Large intestine (tissue), 3 donors: Measurements from ENCODE around the gene RBM17. TPM values are rescaled to one million over a fixed set of nuclear protein-coding genes. Genes with fewer than 3 reads are reported as not detected.

ENCODE experiments used
- DNase-seq, 2 donors: peaks; one replicate each; pipeline versions ENCODE4 v3.0.0 to v3.0.0-alpha.2; 2013
- H3K27ac ChIP-seq: one replicate; pipeline ENCODE4 v1.5.1; 2013; ENCODE audit warnings: low read length
- H3K27me3 ChIP-seq: 2 replicates; pipeline ENCODE4 v1.6.1; 2013; ENCODE audit warnings: low read length; ENCODE audit not compliant: control insufficient read depth, insufficient read depth
- H3K36me3 ChIP-seq: 2 replicates; pipeline ENCODE4 v1.6.1; 2013; ENCODE audit warnings: low read length; ENCODE audit not compliant: control insufficient read depth, insufficient read depth
- H3K4me1 ChIP-seq: one replicate; pipeline ENCODE4 v1.6.1; 2013; ENCODE audit warnings: low read length; ENCODE audit not compliant: control insufficient read depth, insufficient read depth
- H3K4me3 ChIP-seq: one replicate; pipeline ENCODE4 v1.5.1; 2013; ENCODE audit warnings: low read length
- H3K9me3 ChIP-seq: one replicate; pipeline ENCODE4 v1.6.1; 2013; ENCODE audit warnings: mild to moderate bottlenecking, low read depth, low read length, moderate library complexity; ENCODE audit not compliant: control insufficient read depth
- WGBS: methylation state at CpG from one replicate; pipeline ENCODE4 v1.1.5; 2013; ENCODE audit warnings: low lambda C conversion rate; ENCODE audit not compliant: insufficient coverage; 5-methylcytosine and 5-hydroxymethylcytosine counted together
- polyA plus RNA-seq: library from polyadenylated mRNA; unstranded; fragments of 120-200 nt; gene quantifications from one replicate; pipeline ENCODE4 v1.2.1, GENCODE V29; 2013

RBM17 gene
- polyA plus RNA-seq, 1 donor, result 125 TPM

DNA sequence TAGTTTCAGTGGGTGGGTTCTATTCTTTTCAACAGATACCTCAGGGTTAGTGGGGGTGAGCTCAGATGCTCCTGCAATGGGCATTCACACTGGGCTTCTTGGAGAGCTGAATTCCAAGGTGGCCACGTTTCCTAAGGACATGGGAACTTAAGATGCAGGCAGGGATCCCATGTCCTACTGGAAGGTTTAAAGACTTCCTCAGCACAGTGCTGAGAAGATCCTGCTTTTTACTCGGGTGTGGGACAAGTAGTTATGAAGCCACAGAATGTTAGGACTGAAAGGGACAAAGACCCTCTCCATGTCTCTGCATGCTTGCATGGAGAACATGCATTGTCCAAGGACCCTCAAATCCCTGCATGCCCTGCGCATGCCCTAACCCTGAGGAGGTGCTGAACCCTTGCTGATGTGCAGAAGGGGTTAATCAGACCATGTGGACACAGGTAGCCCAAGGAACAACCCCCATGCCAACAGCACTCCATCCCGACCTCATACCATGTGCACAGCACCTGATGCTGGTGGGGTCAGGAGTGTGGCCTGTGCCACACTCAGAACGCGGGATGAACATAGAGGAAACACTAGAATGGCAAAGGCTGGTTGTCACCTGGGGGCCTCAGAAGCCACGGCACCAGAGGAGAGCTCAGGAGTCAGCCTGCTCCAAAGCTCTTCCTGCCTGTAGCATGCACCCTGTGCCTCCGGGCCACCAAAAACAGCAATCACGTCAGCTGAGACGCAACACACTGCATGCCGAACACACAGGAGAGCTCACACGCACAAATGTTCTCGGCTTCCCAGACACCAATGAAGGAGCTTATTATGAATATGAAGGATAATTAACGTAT lies 41.8 kb upstream of the RBM17 start:
- H3K9me3 ChIP-seq, result no peaks in the 10 kb centered on the region
- no peak for DNase-seq
- peaks cover 3% of the 10 kb centered on the region for H3K4me1 ChIP-seq
- no peaks in the 10 kb centered on the region for H3K36me3 ChIP-seq
- no peak overlapping the region for H3K4me3 ChIP-seq
- 80% methylated on average over 1 of the region's 14 CpGs for WGBS
- peaks cover 13% of the 10 kb centered on the region for H3K27me3 ChIP-seq
- no peak overlapping the region for H3K27ac ChIP-seq

DNA sequence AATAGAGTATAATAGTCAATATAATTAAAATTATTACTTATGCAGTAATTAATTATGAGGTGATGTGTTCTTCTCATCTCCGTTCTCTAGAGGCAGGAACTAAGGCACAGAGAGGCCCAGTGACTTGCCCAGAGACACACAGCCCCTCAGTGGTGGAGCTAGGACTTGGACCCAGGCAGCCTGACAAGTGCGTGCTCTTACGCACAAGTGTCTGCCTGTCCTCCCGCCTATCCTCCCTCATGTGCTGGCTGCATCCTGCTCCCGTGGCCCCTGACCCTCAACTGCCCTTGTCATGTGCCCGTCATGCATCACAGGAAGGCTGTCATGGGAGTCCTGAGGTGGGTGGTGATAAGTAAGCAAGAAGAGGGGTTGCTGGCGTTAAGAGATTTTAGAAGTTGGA lies 41.0 kb upstream of the RBM17 start:
- no peaks in the 10 kb centered on the region for H3K36me3 ChIP-seq
- no peak for DNase-seq
- H3K27ac ChIP-seq, result no peak overlapping the region
- H3K4me1 ChIP-seq, result peaks cover 3% of the 10 kb centered on the region
- no peaks in the 10 kb centered on the region for H3K9me3 ChIP-seq
- no CpG with 5 or more reads among the region's 7 CpGs for WGBS
- H3K4me3 ChIP-seq, result no peak overlapping the region
- peaks cover 13% of the 10 kb centered on the region for H3K27me3 ChIP-seq

DNA sequence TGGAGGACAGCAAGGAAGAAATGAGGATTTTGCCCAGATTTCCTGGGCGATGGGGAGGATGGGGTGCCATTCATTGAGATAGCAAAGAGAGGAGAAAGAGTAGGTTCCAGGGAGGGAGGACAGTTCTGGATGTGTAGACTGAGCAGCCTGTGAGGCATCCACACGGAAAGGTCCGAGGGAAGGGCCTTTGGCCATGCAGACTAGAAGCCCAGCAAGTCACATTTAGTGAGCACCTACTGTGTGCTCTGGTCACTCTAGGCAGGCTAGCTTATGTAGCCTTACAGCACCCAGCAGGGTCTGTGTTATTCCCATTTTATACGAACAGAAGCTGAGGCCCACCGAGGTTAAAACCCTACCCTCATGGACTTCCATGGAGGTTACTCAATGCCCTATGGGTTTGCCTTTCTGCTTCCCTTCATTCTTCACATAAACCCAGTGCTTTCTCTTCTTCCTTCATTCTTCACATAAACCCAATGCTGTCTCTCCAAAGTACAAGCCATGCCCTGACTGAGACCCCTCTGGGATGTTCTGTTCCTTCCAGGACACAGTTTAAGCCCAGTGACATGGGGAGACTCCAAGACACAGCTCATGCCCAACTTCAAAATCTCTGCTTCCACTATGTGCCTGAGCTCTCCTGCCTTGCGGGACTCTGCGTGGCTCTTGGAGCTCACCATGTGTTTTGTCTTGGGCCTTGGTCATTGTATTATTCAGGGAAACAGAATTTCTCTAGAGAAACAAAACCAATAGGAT lies 40.4 kb upstream of the RBM17 start:
- DNase-seq, result no peak
- Histone ChIP-seq H3K9me3 (no peaks in the 10 kb centered on the region), H3K27me3 (peaks cover 13% of the 10 kb centered on the region), H3K4me3 (no peak overlapping the region), H3K27ac (no peak overlapping the region), H3K4me1 (peaks cover 3% of the 10 kb centered on the region), H3K36me3 (no peaks in the 10 kb centered on the region)
- 88% methylated on average over 1 of the region's 7 CpGs for WGBS

DNA sequence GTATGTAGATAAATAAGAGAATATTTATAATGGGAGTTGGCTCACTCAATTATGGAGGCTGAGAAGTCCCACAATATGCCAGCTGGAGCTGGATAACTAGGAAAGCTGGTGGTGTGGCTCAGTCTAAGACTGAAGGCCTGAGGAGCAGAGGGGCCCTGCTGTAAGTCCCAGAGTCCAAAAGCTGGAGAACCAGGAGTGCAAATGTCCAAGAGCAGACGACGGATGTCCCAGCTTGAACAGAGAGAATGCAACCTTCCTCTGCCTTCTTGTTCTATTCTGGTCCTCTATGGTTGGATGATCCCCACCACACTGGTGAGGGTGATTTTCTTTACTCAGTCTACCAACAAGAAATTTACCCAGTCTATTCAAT lies 39.8 kb upstream of the RBM17 start:
- H3K27ac ChIP-seq, result no peak overlapping the region
- peaks cover 3% of the 10 kb centered on the region for H3K4me1 ChIP-seq
- H3K36me3 ChIP-seq, result no peaks in the 10 kb centered on the region
- peaks cover 10% of the 10 kb centered on the region for H3K27me3 ChIP-seq
- H3K9me3 ChIP-seq, result no peaks in the 10 kb centered on the region
- no CpG with 5 or more reads among the region's 2 CpGs for whole genome bisulfite sequencing
- DNase-seq, result no peak
- H3K4me3 ChIP-seq, result no peak overlapping the region

DNA sequence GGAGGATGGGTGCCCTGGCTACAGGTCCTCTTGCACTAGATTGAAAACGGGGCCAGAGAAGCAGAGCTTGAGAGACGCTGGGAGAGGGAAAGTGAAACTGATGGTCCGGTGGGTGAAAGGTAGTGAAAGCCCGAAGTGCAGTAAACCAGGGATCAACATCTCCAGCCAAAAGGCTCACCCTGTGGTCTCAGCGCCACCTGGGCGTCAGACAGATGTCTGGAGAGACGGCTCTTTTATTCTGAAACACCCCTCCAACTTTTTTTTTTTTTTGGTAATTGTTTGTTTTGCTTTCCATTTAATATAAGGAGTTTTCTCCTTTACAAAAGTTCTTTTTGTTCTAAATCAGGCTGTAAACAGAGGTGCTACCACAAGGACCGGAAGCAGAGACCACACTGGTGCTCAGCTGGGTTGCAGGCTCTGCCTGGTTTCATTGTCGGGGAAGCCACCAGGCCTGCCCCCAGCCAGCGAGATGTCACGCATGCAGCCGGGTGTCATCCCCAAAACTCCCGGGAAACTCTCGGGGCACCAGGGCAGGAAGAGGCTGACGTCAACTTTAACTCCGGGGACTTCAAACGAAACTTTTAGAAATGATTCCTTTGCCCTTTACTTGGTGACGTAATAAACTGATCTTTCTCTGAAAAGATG lies 37.9 kb upstream of the RBM17 start:
- no peaks in the 10 kb centered on the region for H3K36me3 ChIP-seq
- H3K4me1 ChIP-seq, result peaks cover 3% of the 10 kb centered on the region
- H3K27me3 ChIP-seq, result peaks cover 9% of the 10 kb centered on the region
- WGBS, result 17% methylated on average over 1 of the region's 18 CpGs
- H3K27ac ChIP-seq, result no peak overlapping the region
- H3K9me3 ChIP-seq, result no peaks in the 10 kb centered on the region
- DNase-seq, result peak; percentile 35 to 66
- peak overlapping the region; percentile 26 for H3K4me3 ChIP-seq

DNA sequence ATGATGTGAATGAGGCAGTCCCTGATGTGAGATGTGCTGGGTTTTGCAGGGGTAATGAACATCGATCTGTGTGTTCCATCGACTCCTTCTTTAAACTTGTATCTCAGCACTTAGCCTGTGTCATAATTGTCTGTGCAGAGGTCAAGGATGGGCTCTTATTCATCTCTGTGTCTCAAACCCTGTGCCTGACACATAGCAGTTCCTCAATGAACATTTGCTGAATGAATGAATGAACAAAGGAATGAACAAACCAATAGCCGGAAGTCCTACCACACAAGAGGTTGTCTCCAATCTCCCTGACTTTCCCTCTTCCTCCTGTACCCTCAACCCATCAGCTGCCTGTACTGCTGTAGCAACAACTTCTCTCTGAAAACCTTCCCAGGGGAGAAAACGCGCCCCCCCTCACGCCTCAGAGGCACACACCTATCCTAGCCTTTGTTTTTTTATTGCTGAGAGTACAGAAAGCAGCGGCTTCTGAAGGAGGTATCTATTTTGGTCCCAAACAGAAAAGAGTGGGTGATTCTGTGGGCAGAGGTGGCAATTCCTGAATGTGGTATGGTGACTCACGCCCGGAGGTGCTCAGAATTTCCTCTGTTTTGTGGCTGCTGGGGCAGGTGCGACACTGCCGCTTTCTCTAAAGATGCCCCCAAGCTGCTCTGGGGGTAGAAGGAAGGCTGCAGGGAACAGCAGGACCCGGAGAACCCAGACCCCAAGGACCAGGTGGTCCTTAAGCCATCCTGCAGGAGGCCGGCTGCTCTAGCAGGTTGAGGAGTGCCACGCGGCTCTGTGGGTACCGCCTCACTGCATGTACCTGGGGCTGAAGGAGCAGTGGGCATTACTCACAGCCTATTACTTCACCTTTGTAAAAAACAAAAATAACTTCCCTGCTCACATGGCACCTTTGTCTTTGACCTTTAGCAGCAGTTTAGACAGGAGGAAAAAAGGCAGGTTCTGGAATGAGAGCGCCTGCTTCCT lies 36.3 kb upstream of the RBM17 start:
- H3K27ac ChIP-seq, result no peak overlapping the region
- no CpG with 5 or more reads among the region's 17 CpGs for WGBS
- no peaks in the 10 kb centered on the region for H3K9me3 ChIP-seq

DNA sequence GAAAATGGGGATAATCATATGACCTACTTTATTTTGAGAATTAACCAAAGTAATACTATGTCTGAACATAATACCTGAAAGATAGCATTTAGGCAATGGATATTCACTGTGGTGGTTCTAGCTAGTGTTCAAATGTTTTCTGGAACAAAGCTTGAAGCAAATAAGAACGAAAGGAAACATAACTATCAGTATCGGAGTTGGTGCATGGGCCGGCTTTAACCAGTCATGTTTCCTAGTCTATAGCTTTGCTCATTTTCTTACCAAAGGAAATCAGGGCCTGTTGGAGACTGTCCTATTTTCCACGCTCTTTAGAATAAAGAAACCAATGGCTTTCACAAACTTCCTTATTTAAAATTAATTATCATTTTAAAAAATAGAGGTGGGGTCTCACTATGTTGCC lies 35.5 kb upstream of the RBM17 start:
- no peak for DNase-seq
- WGBS, result 60% methylated on average over 1 of the region's 4 CpGs
- Histone ChIP-seq H3K9me3 (no peaks in the 10 kb centered on the region), H3K4me1 (peaks cover 3% of the 10 kb centered on the region), H3K27me3 (peaks cover 9% of the 10 kb centered on the region), H3K4me3 (no peak overlapping the region), H3K27ac (no peak overlapping the region), H3K36me3 (no peaks in the 10 kb centered on the region)

More for the DNA sequence above, 36.3 kb upstream of the RBM17 start:
- no peak overlapping the region for H3K4me3 ChIP-seq
- H3K4me1 ChIP-seq, result peaks cover 3% of the 10 kb centered on the region
- H3K27me3 ChIP-seq, result peaks cover 8% of the 10 kb centered on the region
- no peak for DNase-seq
- no peaks in the 10 kb centered on the region for H3K36me3 ChIP-seq

DNA sequence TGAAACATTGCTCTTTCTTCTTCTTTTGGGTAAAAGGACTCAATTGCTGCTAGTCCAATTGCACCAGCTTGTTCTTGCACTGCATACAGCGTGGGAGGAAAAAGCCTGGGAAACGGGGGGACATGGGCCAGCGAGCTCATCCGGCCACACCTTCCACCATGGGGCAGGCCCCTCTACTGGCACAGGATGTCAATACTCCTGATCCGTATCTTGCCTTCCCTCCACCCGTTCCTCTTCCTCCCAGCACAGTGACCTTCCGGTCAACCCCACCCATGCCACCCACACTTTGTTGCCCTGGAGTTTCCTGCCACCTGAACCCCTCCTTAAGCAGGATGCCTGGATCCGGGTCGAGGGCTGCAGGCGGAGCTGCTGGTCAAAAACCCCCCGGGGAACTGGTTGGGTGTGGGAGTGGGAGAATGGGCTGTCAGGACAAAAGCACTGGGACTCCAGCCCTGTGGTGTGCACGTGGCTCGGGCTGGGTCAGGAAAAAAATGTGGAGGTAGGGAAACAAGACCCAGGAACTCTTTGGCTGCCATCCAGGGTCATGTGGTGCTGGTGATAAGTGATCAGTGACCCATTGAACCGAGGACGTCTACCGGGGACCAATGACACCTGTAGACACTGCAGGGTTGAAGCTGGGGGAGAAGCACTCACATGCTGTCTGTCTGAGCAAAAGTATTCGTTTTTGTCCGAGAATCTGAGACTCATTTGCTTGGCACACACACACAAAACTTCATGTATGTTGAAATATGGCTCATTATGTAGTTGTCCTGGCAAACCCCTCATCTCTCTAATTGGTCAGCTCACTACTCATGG lies 34.8 kb upstream of the RBM17 start:
- H3K27me3 ChIP-seq, result peaks cover 7% of the 10 kb centered on the region
- peak; percentile 87 to 92 for DNase-seq
- no peak overlapping the region for H3K4me3 ChIP-seq
- no peak overlapping the region for H3K27ac ChIP-seq
- H3K4me1 ChIP-seq, result peaks cover 3% of the 10 kb centered on the region
- no peaks in the 10 kb centered on the region for H3K36me3 ChIP-seq
- WGBS, result 50% methylated on average over 1 of the region's 18 CpGs
- H3K9me3 ChIP-seq, result no peaks in the 10 kb centered on the region

DNA sequence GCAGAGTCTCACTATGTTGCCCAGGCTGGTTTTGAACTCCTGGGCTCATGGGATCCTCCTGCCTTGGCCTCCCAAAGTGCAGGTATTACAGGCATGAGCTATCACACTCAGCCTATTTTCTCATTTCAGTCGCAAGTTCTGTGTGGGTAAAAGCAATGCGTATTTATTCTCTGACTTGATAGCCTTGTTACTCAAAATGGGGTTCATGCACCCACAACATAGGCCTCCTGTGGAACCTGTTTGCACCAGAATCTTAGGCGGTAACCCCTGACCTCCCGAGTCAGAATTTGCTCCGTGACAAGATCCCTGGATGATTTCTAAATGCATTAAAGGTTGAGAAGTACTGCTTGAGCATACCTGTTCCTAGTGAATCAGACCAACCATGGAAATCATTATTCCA lies 34.0 kb upstream of the RBM17 start:
- Histone ChIP-seq H3K27ac (no peak overlapping the region), H3K4me3 (no peak overlapping the region), H3K36me3 (no peaks in the 10 kb centered on the region), H3K4me1 (peaks cover 3% of the 10 kb centered on the region), H3K27me3 (peaks cover 8% of the 10 kb centered on the region), H3K9me3 (no peaks in the 10 kb centered on the region)
- DNase-seq, result no peak
- 100% methylated on average over 2 of the region's 5 CpGs for WGBS
